IMR-90 (cell line): ENCODE data around the gene ARTN. TPM values are rescaled to one million over a fixed set of nuclear protein-coding genes. Genes with fewer than 3 reads are reported as not detected.

Source experiments
- ATAC-seq: fragments of 200-7000 bp; cut with Tn5 transposase; 2 replicates; pipeline ENCODE4 v1.9.1; 2020; ENCODE audit warnings: low read depth, mild to moderate bottlenecking, moderate library complexity
- BruUV-seq: library from RNA; stranded (reverse); fragments of 400-500 nt; replicated peaks from 2 replicates; lab custom pipeline; 2021; lab: Mats Ljungman, UMichigan
- CTCF ChIA-PET: fragments of 300-600 bp; formaldehyde crosslinking; extraction: SDS; loops from one replicate; lab custom pipeline; 2021; ENCODE audit warnings: antibody characterized with exemption; lab: Yijun Ruan, JAX
- POLR2A ChIA-PET: fragments of 300-600 bp; sonication (Branson Sonifier 250); formaldehyde crosslinking; loops from one replicate; lab custom pipeline; 2022; ENCODE audit warnings: antibody characterized with exemption; ENCODE audit not compliant: unreplicated experiment; lab: Charles Lee
- DNase-seq: peaks from one replicate; pipeline ENCODE4 v3.0.0; 2013
- H2AFZ ChIP-seq: replicated peaks from 2 replicates; pipeline ENCODE3; 2013; ENCODE audit warnings: low read length, mild to moderate bottlenecking; ENCODE audit not compliant: poor library complexity
- H2AK5ac ChIP-seq: 2 replicates; pipeline ENCODE4 v1.6.1; 2013; ENCODE audit warnings: low read depth, low read length, inconsistent platforms
- H2AK9ac ChIP-seq: replicated peaks from 2 replicates; pipeline ENCODE3; 2013; ENCODE audit warnings: mild to moderate bottlenecking, low read depth, low read length, moderate library complexity; ENCODE audit not compliant: poor library complexity
- H2BK120ac ChIP-seq: 2 replicates; pipeline ENCODE4 v1.6.1; 2013; ENCODE audit warnings: low read depth, low read length, inconsistent platforms
- H2BK15ac ChIP-seq: 3 replicates; pipeline ENCODE4 v1.6.1; 2013; ENCODE audit warnings: low read depth, low read length, inconsistent platforms
- H2BK20ac ChIP-seq: 2 replicates; pipeline ENCODE4 v1.6.1; 2013; ENCODE audit warnings: low read depth, mild to moderate bottlenecking, inconsistent platforms, low read length, moderate library complexity
- H2BK5ac ChIP-seq: 2 replicates; pipeline ENCODE4 v1.6.1; 2013; ENCODE audit warnings: mild to moderate bottlenecking, low read depth, low read length, inconsistent platforms; ENCODE audit not compliant: poor library complexity, severe bottlenecking
- H3K14ac ChIP-seq: replicated peaks from 2 replicates; pipeline ENCODE4 v1.6.1; 2013; ENCODE audit warnings: low read depth, low read length, inconsistent platforms
- H3K18ac ChIP-seq: 2 replicates; pipeline ENCODE4 v1.6.1; 2013; ENCODE audit warnings: low read depth, low read length, control low read depth
- H3K23ac ChIP-seq: 2 replicates; pipeline ENCODE4 v1.6.1; 2013; ENCODE audit warnings: low read depth, low read length, inconsistent platforms
- H3K27ac ChIP-seq: 2 replicates; pipeline ENCODE4 v1.5.1; 2013; ENCODE audit warnings: mild to moderate bottlenecking, control low read depth, low read length; ENCODE audit not compliant: insufficient read depth
- H3K27me3 ChIP-seq: 2 replicates; pipeline ENCODE4 v1.6.1; 2013; ENCODE audit warnings: low read length; ENCODE audit not compliant: control insufficient read depth, insufficient read depth
- H3K36me3 ChIP-seq: 2 replicates; pipeline ENCODE4 v1.6.1; 2013; ENCODE audit warnings: low read length, mixed read lengths; ENCODE audit not compliant: control insufficient read depth, insufficient read depth
- H3K4ac ChIP-seq: 2 replicates; pipeline ENCODE4 v1.6.1; 2013; ENCODE audit warnings: low read depth, low read length, inconsistent platforms
- H3K4me1 ChIP-seq: 2 replicates; pipeline ENCODE4 v1.6.1; 2013; ENCODE audit warnings: low read length, mixed read lengths; ENCODE audit not compliant: control insufficient read depth, insufficient read depth
- H3K4me2 ChIP-seq: 2 replicates; pipeline ENCODE4 v1.6.1; 2013; ENCODE audit warnings: low read depth, mild to moderate bottlenecking, control low read depth, low read length, moderate library complexity
- H3K4me3 ChIP-seq: 2 replicates; pipeline ENCODE4 v1.5.1; 2013; ENCODE audit warnings: low read depth, mild to moderate bottlenecking, control low read depth, low read length, moderate library complexity; ENCODE audit not compliant: insufficient read depth
- H3K56ac ChIP-seq: 2 replicates; pipeline ENCODE4 v1.6.1; 2013; ENCODE audit warnings: low read length, inconsistent platforms; ENCODE audit not compliant: insufficient read depth; ENCODE audit errors: extremely low read depth
- H3K79me1 ChIP-seq, 2 experiments: 2 replicates each; pipeline ENCODE4 v1.6.1; 2013; ENCODE audit warnings: low read length in 2 of 2, inconsistent platforms in 1 of 2, low read depth in 1 of 2
- H3K9ac ChIP-seq: 2 replicates; pipeline ENCODE4 v1.6.1; 2013; ENCODE audit warnings: low read depth, low read length, control low read depth
- H3K9me1 ChIP-seq: 2 replicates; pipeline ENCODE4 v1.6.1; 2013; ENCODE audit warnings: low read length, inconsistent platforms; ENCODE audit not compliant: insufficient read depth
- H3K9me3 ChIP-seq: 2 replicates; pipeline ENCODE4 v1.6.1; 2013; ENCODE audit warnings: low read length; ENCODE audit not compliant: control insufficient read depth, insufficient read depth
- H4K20me1 ChIP-seq: 2 replicates; pipeline ENCODE4 v1.6.1; 2013; ENCODE audit warnings: low read length, inconsistent platforms; ENCODE audit not compliant: insufficient read depth
- H4K5ac ChIP-seq: 2 replicates; pipeline ENCODE4 v1.6.1; 2013; ENCODE audit warnings: mild to moderate bottlenecking, low read depth, low read length, control low read depth
- H4K8ac ChIP-seq, 2 experiments: 2 replicates each; pipeline ENCODE4 v1.6.1; 2013; ENCODE audit warnings: low read depth in 2 of 2, low read length in 2 of 2, control low read depth in 1 of 2, inconsistent platforms in 1 of 2
- H4K91ac ChIP-seq: 2 replicates; pipeline ENCODE4 v1.6.1; 2013; ENCODE audit warnings: low read depth, low read length, inconsistent platforms; ENCODE audit not compliant: insufficient read depth
- CEBPB ChIP-seq: IDR thresholded peaks from 2 replicates; pipeline ENCODE4 v1.6.1; 2012; ENCODE audit warnings: low read depth, low read length, improper control_type of control experiment
- POLR2A ChIP-seq: IDR thresholded peaks from 2 replicates; pipeline ENCODE4 v1.6.1; 2012; ENCODE audit warnings: mild to moderate bottlenecking, low read depth, low read length
- WGBS, 2 experiments: methylation state at CpG; one replicate each; pipeline versions ENCODE4 v1.1.5 to v1.1.7; 2013; ENCODE audit warnings: missing lambda C conversion rate in 2 of 2; ENCODE audit not compliant: insufficient read length in 1 of 2; ENCODE audit errors: extremely low coverage in 2 of 2; 5-methylcytosine and 5-hydroxymethylcytosine counted together
- dilution Hi-C: fragments of 300-500 bp; cut with HindIII; formaldehyde crosslinking; loops from one replicate; pipeline ENCODE4 v1.14.3; 2018; ENCODE audit warnings: low sequenced_read_pairs; ENCODE audit not compliant: unreplicated experiment
- in situ Hi-C: fragments of 300-500 bp; cut with MboI; formaldehyde crosslinking; loops from 3 replicates; pipeline ENCODE4 v1.14.3; 2019; ENCODE audit warnings: low sequenced_read_pairs, inconsistent platforms, mixed read lengths
- intact Hi-C: fragments of 100-400 bp; cut with micrococcal nuclease; formaldehyde crosslinking; loops from 2 replicates; pipeline ENCODE4 v1.10.0; 2022
- polyA plus RNA-seq, 3 experiments: library from polyadenylated mRNA; depleted of rRNA; stranded (reverse); fragments of >200 nt; gene quantifications; 2 replicates each; pipeline ENCODE4 v1.2.3, GENCODE V29; 2012; ENCODE audit warnings: low replicate concordance in 1 of 3
- total RNA-seq: library from RNA; depleted of rRNA; stranded (reverse); fragments of >200 nt; gene quantifications from 2 replicates; pipeline ENCODE4 v1.2.3, GENCODE V29; 2012
- TF ChIP-seq, protein P1 (sequence below): fragments of 150-350 bp; IDR thresholded peaks from 2 replicates; pipeline ENCODE4 v1.6.1; 2017; ENCODE audit warnings: mild to moderate bottlenecking, antibody characterized with exemption, low read length, low read depth

Gene ARTN
- total and polyA plus RNA-seq, 2 of the 4 experiments (the other 2 are of a cell fraction) = 0.29 TPM; not detected in 1

DNA sequence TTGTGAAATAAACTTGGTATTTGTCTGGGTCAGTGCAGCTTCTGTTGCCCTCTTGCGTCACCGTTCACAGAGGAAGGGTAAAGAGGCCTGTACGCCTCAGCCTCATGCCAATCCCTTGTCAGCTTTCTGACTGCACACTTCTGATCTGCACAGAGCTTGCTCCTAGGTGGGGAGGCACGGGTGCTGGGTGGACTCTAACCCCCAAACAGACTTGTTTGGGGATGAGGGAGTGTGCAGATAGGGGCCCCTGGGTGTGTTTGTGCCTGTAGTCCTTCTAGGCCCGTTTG, 44.6 kb downstream of the ARTN start:
- Histone ChIP-seq H3K27ac (peak overlapping the region; percentile 79; the same call in 1 of the 2 replicates), H3K79me1 (peaks cover 47 to 76% of the 10 kb centered on the region in 2 experiments; a peak in 3 of 4 replicates), H3K27me3 (no peaks in the 10 kb centered on the region), H3K4ac (peak overlapping the region; percentile 39; the same call in 1 of the 2 replicates), H3K4me3 (0 out of 2 replicates have a peak overlapping the region, but pooled peaks have one; percentile 72), H4K20me1 (peaks cover 47% of the 10 kb centered on the region), H3K18ac (no peak overlapping the region), H3K14ac (0 out of 2 replicates have a peak overlapping the region, but pooled peaks have one; percentile 19), H2BK120ac (no peak overlapping the region), H2BK20ac (no peak overlapping the region), H3K4me1 (peaks cover 23% of the 10 kb centered on the region), H4K5ac (no peak overlapping the region), H2AK5ac (no peak overlapping the region), H2AK9ac (peak overlapping the region; percentile 21), H4K8ac (0 out of 4 replicates have a peak overlapping the region, but pooled peaks have one; percentile 76 to 79), H2BK15ac (no peak overlapping the region), H4K91ac (no peak overlapping the region), H3K9me1 (peaks cover 43% of the 10 kb centered on the region), H3K23ac (peak overlapping the region; percentile 77; the same call in 1 of the 2 replicates), H2AFZ (peak overlapping the region; percentile 93), H3K36me3 (peaks cover 35% of the 10 kb centered on the region), H3K9me3 (no peaks in the 10 kb centered on the region), H2BK5ac (no peak overlapping the region), H3K4me2 (peak overlapping the region; percentile 91), H3K9ac (peak overlapping the region; percentile 89; the same call in 1 of the 2 replicates), H3K56ac (no peak overlapping the region)
- WGBS, 2 experiments = 72% methylated on average over 4 of the region's 5 CpGs; no CpG with 5 or more reads in 1 of the 2 experiments
- no TSS peak for BruUV-seq
- ChIA-PET CTCF (no interaction called here), POLR2A (no interaction called here)
- in situ Hi-C loops = no loop called here
- ATAC-seq (no peak), DNase-seq (no peak)
- TF ChIP-seq CEBPB (peak; percentile 60), POLR2A (0 out of 2 replicates have a peak, but pooled peaks have one; percentile 4)
- TF ChIP-seq, protein P1, sequence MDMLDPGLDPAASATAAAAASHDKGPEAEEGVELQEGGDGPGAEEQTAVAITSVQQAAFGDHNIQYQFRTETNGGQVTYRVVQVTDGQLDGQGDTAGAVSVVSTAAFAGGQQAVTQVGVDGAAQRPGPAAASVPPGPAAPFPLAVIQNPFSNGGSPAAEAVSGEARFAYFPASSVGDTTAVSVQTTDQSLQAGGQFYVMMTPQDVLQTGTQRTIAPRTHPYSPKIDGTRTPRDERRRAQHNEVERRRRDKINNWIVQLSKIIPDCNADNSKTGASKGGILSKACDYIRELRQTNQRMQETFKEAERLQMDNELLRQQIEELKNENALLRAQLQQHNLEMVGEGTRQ = no peak
- intact Hi-C loops = no loop called here
- dilution Hi-C loops = no loop called here
